SU-DHL-6 (cell line): ENCODE results near the gene ATP2B2.

Source experiments
- H2AFZ ChIP-seq: fragments of 200-600 bp; sonication (generic); 2 replicates; pipeline ENCODE4 v1.6.1; 2014; ENCODE audit warnings: low read depth, mild to moderate bottlenecking, moderate library complexity, mixed read lengths, antibody characterized with exemption, low read length; ENCODE audit not compliant: severe bottlenecking
- H3F3A ChIP-seq: fragments of 200-600 bp; shearing (Covaris generic); 2 replicates; pipeline ENCODE4 v1.6.0; 2016; ENCODE audit warnings: antibody characterized with exemption, mild to moderate bottlenecking; ENCODE audit not compliant: insufficient read depth
- H3K27ac ChIP-seq: fragments of 200-600 bp; sonication (generic); 2 replicates; pipeline ENCODE4 v1.5.1; 2016; ENCODE audit warnings: low read depth, mild to moderate bottlenecking, low read length, moderate library complexity, mixed read lengths
- H3K27me3 ChIP-seq: fragments of 200-600 bp; sonication (generic), shearing (Covaris generic); 2 replicates; pipeline ENCODE4 v1.6.0; 2014; ENCODE audit warnings: mild to moderate bottlenecking, low read length
- H3K36me3 ChIP-seq: fragments of 200-600 bp; sonication (generic); 2 replicates; pipeline ENCODE4 v1.6.1; 2014; ENCODE audit warnings: mild to moderate bottlenecking, low read length, mixed read lengths
- H3K4me2 ChIP-seq: fragments of 300-600, 200-600 bp; shearing (Covaris generic), sonication (generic); 2 replicates; pipeline ENCODE4 v1.6.0; 2014; ENCODE audit warnings: low read length, low read depth, mild to moderate bottlenecking; ENCODE audit not compliant: poor library complexity, severe bottlenecking
- H3K4me3 ChIP-seq: fragments of 200-600 bp; sonication (generic); 2 replicates; pipeline ENCODE4 v1.5.1; 2014; ENCODE audit warnings: antibody characterized with exemption, low read length, mild to moderate bottlenecking, mixed read lengths; ENCODE audit not compliant: insufficient read depth, poor library complexity, severe bottlenecking
- H3K79me2 ChIP-seq: fragments of 200-600 bp; sonication (generic); 2 replicates; pipeline ENCODE4 v1.6.1; 2014; ENCODE audit warnings: mild to moderate bottlenecking, low read length, moderate library complexity; ENCODE audit not compliant: insufficient read depth
- H3K9ac ChIP-seq: fragments of 200-600 bp; sonication (generic); 2 replicates; pipeline ENCODE4 v1.7.0; 2014; ENCODE audit warnings: mild to moderate bottlenecking, low read length
- H3K9me2 ChIP-seq: fragments of 200-600 bp; sonication (generic); replicated peaks from 2 replicates; pipeline ENCODE4 v1.6.1; 2014; ENCODE audit warnings: low read length; ENCODE audit not compliant: insufficient read depth
- H3K9me3 ChIP-seq: fragments of 200-600 bp; sonication (generic); 2 replicates; pipeline ENCODE4 v1.6.1; 2014; ENCODE audit warnings: low read length, mixed read lengths; ENCODE audit not compliant: insufficient read depth
- H4K20me1 ChIP-seq: fragments of 200-600 bp; sonication (generic); 2 replicates; pipeline ENCODE4 v1.6.1; 2014; ENCODE audit warnings: low read depth, mild to moderate bottlenecking, antibody characterized with exemption, low read length, moderate library complexity, mixed read lengths
- CTCF ChIP-seq: fragments of 200-600 bp; sonication (generic); IDR thresholded peaks from one replicate; pipeline ENCODE4 v1.5.1; 2017; ENCODE audit warnings: antibody characterized with exemption, mild to moderate bottlenecking, low read length, moderate library complexity; ENCODE audit not compliant: insufficient read depth, poor library complexity, severe bottlenecking
- EZH2phosphoT487 ChIP-seq: fragments of 200-600 bp; sonication (generic), shearing (Covaris generic); conservative IDR thresholded peaks from 2 replicates; pipeline ENCODE4 v1.6.1; 2018; ENCODE audit warnings: mild to moderate bottlenecking, antibody characterized with exemption, low read length, moderate library complexity, mixed read lengths

The ATP2B2 gene

GRCh38 chr3:10404377-10404776 lies 101.0 kb downstream of the ATP2B2 start:
- H2AFZ ChIP-seq, result no peak overlapping the region
- no peaks in the 10 kb centered on the region for H3K9me3 ChIP-seq
- no peak for TF ChIP-seq CTCF
- no peak overlapping the region for H3K27ac ChIP-seq
- H3K9me2 ChIP-seq, result no peaks in the 10 kb centered on the region
- no peaks in the 10 kb centered on the region for H3K36me3 ChIP-seq
- no peaks in the 10 kb centered on the region for H4K20me1 ChIP-seq
- H3K9ac ChIP-seq, result no peak overlapping the region
- H3K4me3 ChIP-seq, result no peak overlapping the region
- H3K79me2 ChIP-seq, result no peaks in the 10 kb centered on the region
- H3F3A ChIP-seq, result no peaks in the 10 kb centered on the region
- H3K27me3 ChIP-seq, result no peaks in the 10 kb centered on the region
- no peak overlapping the region for H3K4me2 ChIP-seq

GRCh38 chr3:10401990-10402761 lies 103.2 kb downstream of the ATP2B2 start:
- H3K4me3 ChIP-seq, result no peak overlapping the region
- H2AFZ ChIP-seq, result no peak overlapping the region
- no peaks in the 10 kb centered on the region for H3K79me2 ChIP-seq
- no peak overlapping the region for H3K4me2 ChIP-seq
- TF ChIP-seq EZH2phosphoT487 (no peak), CTCF (no peak)
- H3K27ac ChIP-seq, result no peak overlapping the region
- H3K27me3 ChIP-seq, result no peaks in the 10 kb centered on the region
- H3K36me3 ChIP-seq, result no peaks in the 10 kb centered on the region
- H3K9me2 ChIP-seq, result no peaks in the 10 kb centered on the region
- no peaks in the 10 kb centered on the region for H4K20me1 ChIP-seq
- no peaks in the 10 kb centered on the region for H3K9me3 ChIP-seq
- H3F3A ChIP-seq, result no peaks in the 10 kb centered on the region
- H3K9ac ChIP-seq, result no peak overlapping the region

GRCh38 chr3:10400749-10401495 lies 104.5 kb downstream of the ATP2B2 start:
- TF ChIP-seq CTCF (no peak), EZH2phosphoT487 (no peak)
- Histone ChIP-seq H2AFZ (no peak overlapping the region), H3K27me3 (no peaks in the 10 kb centered on the region), H3K4me2 (no peak overlapping the region), H4K20me1 (no peaks in the 10 kb centered on the region), H3K27ac (no peak overlapping the region), H3K4me3 (no peak overlapping the region), H3K36me3 (no peaks in the 10 kb centered on the region), H3F3A (0 out of 2 replicates have a peak, but pooled peaks cover 4% of the 10 kb centered on the region), H3K9me3 (no peaks in the 10 kb centered on the region), H3K79me2 (no peaks in the 10 kb centered on the region), H3K9me2 (no peaks in the 10 kb centered on the region), H3K9ac (no peak overlapping the region)
